Vagina (tissue), 2 donors: ENCODE data around the gene AMBP. TPM values are rescaled to one million over a fixed set of nuclear protein-coding genes. Genes with fewer than 3 reads are reported as not detected.
A peak's percentile ranks its signal among the peaks of the same experiment; 100 is the strongest.

Source experiments
- DNase-seq, 2 donors: peaks; one replicate each; pipeline ENCODE4 v3.0.0-alpha.2; 2017; ENCODE audit errors: extremely low spot score in 2 of 2
- H3K27ac ChIP-seq: fragments of 200-600 bp; sonication (generic); one replicate; pipeline ENCODE4 v1.5.1; 2019
- H3K27me3 ChIP-seq: fragments of 200-600 bp; sonication (generic); one replicate; pipeline ENCODE4 v1.5.1; 2019
- H3K36me3 ChIP-seq, 2 donors: fragments of 200-600 bp; sonication (generic); one replicate each; pipeline ENCODE4 v1.5.1; 2017 to 2019
- H3K4me1 ChIP-seq: fragments of 200-600 bp; sonication (generic); one replicate; pipeline ENCODE4 v1.5.1; 2019
- H3K4me3 ChIP-seq, 2 donors: fragments of 200-600 bp; sonication (generic); 1 replicate in 1 of 2; 2 replicates in 1 of 2; pipeline ENCODE4 v1.5.1; 2016 to 2019
- H3K9me3 ChIP-seq: fragments of 200-600 bp; sonication (generic); one replicate; pipeline ENCODE4 v1.5.1; 2019
- CTCF ChIP-seq, 3 experiments: fragments of 450-650 bp in 2 of 3; fragments of 200-600 bp in 1 of 3; sonication (generic) in 1 of 3; IDR thresholded peaks; one replicate each; pipeline ENCODE4 v1.5.1; 2017 to 2019; ENCODE audit warnings: antibody characterized with exemption in 3 of 3, mild to moderate bottlenecking in 2 of 3, moderate library complexity in 2 of 3
- POLR2A ChIP-seq, 2 donors: fragments of 450-650 bp; IDR thresholded peaks; one replicate each; pipeline ENCODE4 v1.6.1; 2017; ENCODE audit warnings: antibody characterized with exemption in 2 of 2, mild to moderate bottlenecking in 2 of 2, moderate library complexity in 2 of 2
- POLR2AphosphoS5 ChIP-seq, 2 donors: sonication (generic); formaldehyde crosslinking; IDR thresholded peaks; one replicate each; pipeline ENCODE4 v1.9.0; 2017; ENCODE audit warnings: antibody characterized with exemption in 2 of 2, mild to moderate bottlenecking in 2 of 2, low read depth in 1 of 2; ENCODE audit not compliant: insufficient read depth in 1 of 2
- intact Hi-C: fragments of 100-400 bp; cut with DNase I; formaldehyde crosslinking; loops from one replicate; pipeline ENCODE4 v1.15.1; 2023
- total RNA-seq: library from RNA; depleted of rRNA; stranded (reverse); fragments of >200 nt; gene quantifications from one replicate; pipeline ENCODE4 v1.2.3, GENCODE V29; 2016

The AMBP gene
- total RNA-seq, 1 donor from 2014 or later: not detected

DNA sequence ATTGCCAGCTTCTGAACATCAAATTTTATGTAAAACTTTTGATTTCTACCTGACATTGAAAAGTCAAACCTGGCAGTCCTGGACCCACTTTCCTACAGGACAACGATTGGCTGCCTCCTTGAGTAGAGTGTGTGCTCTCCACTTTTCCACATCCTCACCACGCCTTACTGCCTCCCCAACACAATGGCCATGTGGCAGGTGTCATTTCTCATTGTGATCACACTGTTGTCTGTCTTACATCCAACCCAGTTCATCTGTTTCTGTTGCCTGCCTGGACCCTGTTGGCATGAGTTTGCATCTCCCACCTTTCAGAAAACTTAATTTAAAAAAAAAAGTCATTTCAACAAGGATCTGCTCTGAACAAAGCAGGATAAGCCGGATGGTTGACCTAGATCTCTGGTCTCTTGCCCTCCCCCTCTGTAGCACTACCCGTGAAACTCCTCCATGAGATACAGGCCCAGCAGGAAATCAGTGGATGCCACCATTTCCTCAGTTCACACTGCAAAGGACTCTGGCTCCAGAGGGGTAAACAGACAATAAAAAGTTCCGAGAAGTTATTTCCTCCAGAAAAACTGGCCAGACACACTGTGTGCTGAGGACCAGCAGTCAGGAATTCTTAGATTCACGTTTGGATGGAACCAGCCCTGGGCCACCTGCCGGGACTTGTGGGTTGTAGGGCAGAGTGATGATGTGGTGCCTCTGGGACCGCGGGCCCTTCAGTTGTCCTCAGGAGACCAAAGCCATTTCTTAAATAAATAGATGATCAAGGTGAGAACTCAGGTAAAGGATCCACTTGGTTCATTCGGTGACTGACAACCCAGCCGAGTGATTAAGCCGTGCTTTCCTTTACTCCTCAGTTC, 48.6 kb downstream of the AMBP start:
- H3K27ac ChIP-seq: no peak overlapping the region
- TF ChIP-seq CTCF (IDR thresholded peaks at IDR 0.05) (no peak), POLR2AphosphoS5 (IDR thresholded peaks at IDR 0.05; ENCODE audit: insufficient read depth in 1 of 2, low read depth in 1 of 2) (no peak), POLR2A (IDR thresholded peaks at IDR 0.05) (no peak)
- DNase-seq: peak; percentile 32 to 55
- H3K9me3 ChIP-seq: no peaks in the 10 kb centered on the region
- H3K4me3 ChIP-seq: no peak overlapping the region
- H3K4me1 ChIP-seq: no peaks in the 10 kb centered on the region
- intact Hi-C loops: loop anchor here (5.0 kb wide), 1 partner anchor 222 kb away; no protein-coding TSS in a partner anchor
- no peaks in the 10 kb centered on the region for H3K27me3 ChIP-seq
- no peaks in the 10 kb centered on the region for H3K36me3 ChIP-seq

- H3K36me3 ChIP-seq: no peaks in the 10 kb centered on the region
- no peaks in the 10 kb centered on the region for H3K9me3 ChIP-seq
- H3K27me3 ChIP-seq: no peaks in the 10 kb centered on the region
- no peak overlapping the region for H3K4me3 ChIP-seq
- TF ChIP-seq POLR2AphosphoS5 (IDR thresholded peaks at IDR 0.05; ENCODE audit: insufficient read depth in 1 of 2, low read depth in 1 of 2) (no peak), POLR2A (IDR thresholded peaks at IDR 0.05) (no peak), CTCF (IDR thresholded peaks at IDR 0.05) (no peak)
- no peak overlapping the region for H3K27ac ChIP-seq
- no peaks in the 10 kb centered on the region for H3K4me1 ChIP-seq
- intact Hi-C loops: no loop called here
- DNase-seq: peak; percentile 69 to 84
Measured at GRCh38 chr9:114028646-114029045, 49.5 kb downstream of the AMBP start.

DNA sequence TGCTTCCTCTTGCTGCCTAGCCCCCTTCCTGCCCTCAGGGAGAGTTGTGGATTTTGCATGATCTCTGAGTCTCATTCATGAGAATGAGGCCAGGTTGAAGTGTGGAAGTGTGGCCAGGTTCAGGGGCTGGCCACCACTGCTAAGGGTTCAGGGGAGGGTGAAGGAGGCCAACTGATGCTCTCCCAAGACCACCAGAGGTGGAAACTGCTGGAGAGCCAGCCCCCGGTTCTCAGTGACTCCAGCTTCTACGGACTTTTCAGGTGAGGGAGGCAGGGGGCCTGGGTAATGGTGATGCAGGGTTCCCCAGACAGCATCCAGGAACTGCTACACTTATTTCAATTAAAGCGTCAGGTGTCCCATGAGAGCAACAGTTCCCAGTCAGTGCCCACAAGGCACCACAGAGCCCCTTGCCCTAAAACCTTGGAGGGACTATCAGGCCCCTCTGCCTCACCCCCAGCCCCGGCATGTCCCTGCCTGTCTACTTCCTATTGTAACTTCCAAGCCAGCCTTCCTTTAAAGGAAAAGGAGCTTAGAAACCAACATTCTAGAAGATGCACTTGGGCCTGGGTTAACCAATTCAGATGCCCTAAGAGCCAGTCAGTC, 50.1 kb downstream of the AMBP start:
- Histone ChIP-seq H3K27ac (no peak overlapping the region), H3K27me3 (no peaks in the 10 kb centered on the region), H3K4me1 (no peaks in the 10 kb centered on the region), H3K9me3 (peaks cover 2% of the 10 kb centered on the region), H3K4me3 (no peak overlapping the region), H3K36me3 (no peaks in the 10 kb centered on the region)
- peak; percentile 54 to 79 for DNase-seq
- intact Hi-C loops: no loop called here
- no peak for TF ChIP-seq POLR2A (IDR thresholded peaks at IDR 0.05)
- TF ChIP-seq CTCF (IDR thresholded peaks at IDR 0.05): no peak
- TF ChIP-seq POLR2AphosphoS5 (IDR thresholded peaks at IDR 0.05; ENCODE audit: insufficient read depth in 1 of 2, low read depth in 1 of 2): no peak

DNA sequence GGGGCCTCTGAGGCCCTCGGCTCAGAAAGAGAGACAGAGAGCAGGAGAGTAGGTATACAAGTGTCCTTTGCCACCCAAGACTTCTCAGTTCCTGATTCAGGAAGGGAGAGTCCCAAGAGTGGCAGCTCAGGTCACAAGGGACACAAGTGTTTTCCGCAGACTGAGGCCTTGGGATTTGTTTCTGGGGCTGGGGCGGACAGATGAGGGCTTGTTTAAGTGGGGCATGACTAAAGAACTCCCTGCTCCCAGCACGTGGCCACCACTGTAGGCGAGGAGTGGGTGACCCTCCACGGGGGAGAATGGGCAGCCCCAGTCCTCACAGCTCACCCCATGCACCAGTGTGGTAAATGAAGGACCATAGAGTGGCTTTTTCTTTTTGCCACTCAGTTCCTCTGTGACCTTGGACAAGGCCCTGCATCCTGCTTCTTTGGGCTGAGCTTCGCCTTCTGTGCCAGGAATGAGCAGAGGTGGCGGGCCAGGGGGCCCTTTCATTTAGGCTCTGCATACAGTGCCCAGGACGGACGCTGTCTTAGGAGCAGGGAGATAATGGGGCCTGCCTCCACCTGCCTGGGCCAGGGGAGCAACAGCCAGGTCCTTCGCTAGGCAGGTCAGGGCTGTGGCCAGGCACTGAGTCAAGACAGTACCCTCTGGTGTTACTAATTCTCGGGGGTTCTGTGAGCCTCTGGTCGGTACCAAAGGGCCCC, 50.8 kb downstream of the AMBP start:
- no peaks in the 10 kb centered on the region for H3K4me1 ChIP-seq
- H3K27me3 ChIP-seq: no peaks in the 10 kb centered on the region
- H3K9me3 ChIP-seq: peaks cover 2% of the 10 kb centered on the region
- no peak overlapping the region for H3K27ac ChIP-seq
- DNase-seq: peak; percentile 52 to 54
- H3K4me3 ChIP-seq: no peak overlapping the region
- intact Hi-C loops: no loop called here
- no peak for TF ChIP-seq CTCF (IDR thresholded peaks at IDR 0.05)
- no peak for TF ChIP-seq POLR2AphosphoS5 (IDR thresholded peaks at IDR 0.05; ENCODE audit: insufficient read depth in 1 of 2, low read depth in 1 of 2)
- no peak for TF ChIP-seq POLR2A (IDR thresholded peaks at IDR 0.05)
- H3K36me3 ChIP-seq: no peaks in the 10 kb centered on the region
